GF-D8 (cell line): ENCODE results near the gene RPS6KA2.
A peak's percentile ranks its signal among the peaks of the same experiment; 100 is the strongest.

Source experiments
- DNase-seq: peaks from one replicate; lab custom pipeline; 2025; lab: John Stamatoyannopoulos, UW

Gene RPS6KA2

GRCh38 chr6:166444446-166444845 is 182.6 kb downstream of the RPS6KA2 start:
- DNase-seq = no peak

- no peak for DNase-seq
Observed at GRCh38 chr6:166443166-166443565, 183.9 kb downstream of the RPS6KA2 start.

GRCh38 chr6:166442131-166442685 is 184.8 kb downstream of the RPS6KA2 start:
- no peak for DNase-seq

GRCh38 chr6:166441325-166442078 is 185.5 kb downstream of the RPS6KA2 start:
- no peak for DNase-seq

GRCh38 chr6:166440729-166441128 is 186.3 kb downstream of the RPS6KA2 start:
- DNase-seq = no peak

GRCh38 chr6:166440106-166440505 is 186.9 kb downstream of the RPS6KA2 start:
- no peak for DNase-seq

- DNase-seq = peak; percentile 74
Observed at GRCh38 chr6:166439366-166440091, 187.5 kb downstream of the RPS6KA2 start.

GRCh38 chr6:166438211-166438861 is 188.7 kb downstream of the RPS6KA2 start:
- DNase-seq = no peak

- DNase-seq = no peak
Observed at GRCh38 chr6:166437661-166438060, 189.4 kb downstream of the RPS6KA2 start.

GRCh38 chr6:166436195-166437139 is 190.6 kb downstream of the RPS6KA2 start:
- DNase-seq = no peak

- peak; percentile 63 for DNase-seq
Observed at GRCh38 chr6:166435574-166435973, 191.5 kb downstream of the RPS6KA2 start.

- DNase-seq = no peak
Observed at GRCh38 chr6:166434336-166434735, 192.7 kb downstream of the RPS6KA2 start.

- DNase-seq = no peak
Observed at GRCh38 chr6:166433096-166433495, 194.0 kb downstream of the RPS6KA2 start.

- no peak for DNase-seq
Observed at GRCh38 chr6:166430269-166430668, 196.8 kb downstream of the RPS6KA2 start.

GRCh38 chr6:166424431-166424830 is 202.6 kb downstream of the RPS6KA2 start:
- no peak for DNase-seq

- DNase-seq = no peak
Observed at GRCh38 chr6:166423781-166424180, 203.3 kb downstream of the RPS6KA2 start.

GRCh38 chr6:166423051-166423745 is 203.9 kb downstream of the RPS6KA2 start:
- no peak for DNase-seq

- no peak for DNase-seq
Observed at GRCh38 chr6:166422201-166422940, 204.7 kb downstream of the RPS6KA2 start.

- DNase-seq = peak; percentile 6
Observed at GRCh38 chr6:166420351-166420750, 206.7 kb downstream of the RPS6KA2 start.

GRCh38 chr6:166419717-166420116 is 207.3 kb downstream of the RPS6KA2 start:
- DNase-seq = no peak
